Right kidney (tissue), 1 donor: ENCODE measurements around the gene CXCR5.

Experiments used
- DNase-seq: peaks from one replicate; pipeline ENCODE4 v3.0.0-alpha.2; 2016

Gene CXCR5

DNA sequence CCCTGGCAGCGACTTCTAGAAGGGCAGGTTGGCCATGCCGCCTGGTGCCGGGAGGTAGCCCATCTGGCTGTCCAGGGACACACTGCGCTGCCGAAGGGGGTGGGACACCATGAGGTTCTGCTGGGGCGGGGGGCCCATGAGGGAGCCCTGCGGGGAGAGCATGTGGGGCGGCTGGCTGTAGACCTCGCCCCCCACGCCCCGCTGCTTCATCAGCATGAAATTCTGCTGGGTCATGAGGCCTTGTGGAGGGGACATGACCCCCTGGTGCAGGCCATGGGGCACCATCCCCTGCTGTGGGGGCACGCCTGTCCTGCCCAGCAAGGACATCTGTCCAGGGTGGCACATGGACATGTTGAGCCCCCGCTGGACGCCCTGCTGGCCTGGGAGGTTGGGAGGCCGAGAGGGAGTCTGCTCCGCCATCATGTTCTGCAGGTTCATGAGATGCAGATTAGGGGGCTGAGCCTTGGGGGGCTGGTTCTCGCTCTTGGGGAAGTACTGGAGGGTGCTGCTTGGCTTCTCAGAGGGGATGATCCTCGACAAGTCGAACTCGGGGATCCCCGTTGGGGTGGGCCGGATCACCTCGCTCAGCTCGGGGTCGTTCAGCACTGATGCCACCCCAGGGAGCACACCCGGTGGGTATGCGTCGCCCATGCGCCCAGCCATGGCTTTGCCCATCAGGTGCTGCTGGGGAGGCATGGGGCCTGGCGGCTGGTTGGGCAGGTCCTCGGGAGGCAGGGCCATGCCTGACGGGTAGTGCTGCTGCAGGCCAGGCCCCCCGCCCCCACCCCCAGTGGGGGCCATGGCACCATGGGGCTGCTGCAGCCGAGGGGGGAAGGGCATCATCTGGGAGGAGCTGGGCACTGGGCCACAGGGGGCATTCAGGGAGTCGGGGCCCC, 15.0 kb downstream of the CXCR5 start:
- no peak for DNase-seq

GRCh38 chr11:118899296-118899688, 15.6 kb downstream of the CXCR5 start:
- no peak for DNase-seq

DNA sequence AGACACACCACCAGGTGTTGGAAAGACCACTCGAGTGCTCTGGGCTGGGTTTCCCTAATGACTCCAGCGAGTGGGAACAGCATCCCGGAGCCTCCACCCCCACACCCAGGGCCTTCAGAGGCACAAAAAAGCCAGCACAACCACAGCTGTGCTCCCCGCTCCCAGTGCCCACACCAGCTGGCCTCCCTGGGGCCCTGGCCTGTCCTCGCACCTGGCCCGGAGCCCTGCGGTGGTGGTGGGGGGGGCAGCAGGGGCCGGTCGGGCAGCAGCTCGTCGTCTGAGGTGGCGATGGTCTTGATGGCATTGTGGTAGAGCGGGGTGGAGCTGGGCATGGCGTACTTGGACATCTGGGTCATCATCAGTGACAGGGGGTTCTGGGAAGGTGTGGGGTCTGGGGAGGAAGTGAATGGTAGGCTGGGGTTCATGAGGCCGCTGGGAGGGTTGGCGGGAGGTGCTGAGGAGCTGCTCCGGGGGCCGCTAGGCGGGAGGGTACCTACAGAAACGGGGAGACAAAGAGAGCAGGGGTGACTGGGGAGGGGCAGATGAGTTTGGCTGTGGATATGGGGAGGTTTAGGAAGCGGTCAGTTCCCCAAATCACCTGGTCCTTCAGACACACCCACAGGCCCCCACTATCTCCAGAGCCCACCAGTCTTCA, 16.1 kb downstream of the CXCR5 start:
- no peak for DNase-seq

DNA sequence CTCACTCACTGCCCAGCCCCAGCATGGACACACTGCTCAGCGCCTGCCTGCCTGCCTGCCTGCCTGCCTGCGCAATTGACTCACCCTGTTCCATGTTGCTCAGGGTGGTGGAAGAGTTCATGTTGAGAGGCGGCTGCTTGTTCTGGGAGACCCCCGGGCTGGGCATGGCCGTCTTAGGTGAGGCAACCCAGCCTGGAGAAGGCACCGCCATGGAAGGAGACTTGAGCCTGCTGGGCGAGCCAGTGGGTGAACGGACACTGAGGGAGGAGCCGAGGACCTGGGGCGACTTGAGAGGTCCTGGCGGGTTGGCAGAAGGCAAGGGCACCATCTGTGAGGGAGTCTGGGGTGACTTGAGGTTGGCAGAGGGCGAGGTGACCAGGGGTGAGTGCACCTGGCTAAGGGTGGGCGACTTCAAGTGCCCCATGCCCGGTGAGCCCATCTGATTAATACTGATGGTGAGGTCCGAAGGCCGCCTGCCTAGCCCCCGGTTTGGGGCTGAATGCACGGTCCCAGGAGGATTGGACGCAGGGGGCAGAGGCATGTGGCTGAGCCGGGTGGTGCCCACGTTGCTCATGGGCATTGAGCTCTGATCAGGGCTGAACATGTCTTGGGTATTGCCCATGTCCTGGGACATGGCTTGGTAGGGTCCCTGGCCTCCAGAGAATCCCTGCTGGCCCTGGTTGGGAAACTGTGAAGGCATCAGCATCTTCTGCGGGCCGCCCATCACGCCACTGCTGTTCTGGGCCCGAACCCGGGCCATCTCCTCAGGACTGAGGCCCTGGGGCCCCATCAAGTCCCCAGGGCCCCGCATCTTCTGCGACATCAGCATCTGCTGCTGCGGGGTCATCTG, 17.1 kb downstream of the CXCR5 start:
- no peak for DNase-seq

DNA sequence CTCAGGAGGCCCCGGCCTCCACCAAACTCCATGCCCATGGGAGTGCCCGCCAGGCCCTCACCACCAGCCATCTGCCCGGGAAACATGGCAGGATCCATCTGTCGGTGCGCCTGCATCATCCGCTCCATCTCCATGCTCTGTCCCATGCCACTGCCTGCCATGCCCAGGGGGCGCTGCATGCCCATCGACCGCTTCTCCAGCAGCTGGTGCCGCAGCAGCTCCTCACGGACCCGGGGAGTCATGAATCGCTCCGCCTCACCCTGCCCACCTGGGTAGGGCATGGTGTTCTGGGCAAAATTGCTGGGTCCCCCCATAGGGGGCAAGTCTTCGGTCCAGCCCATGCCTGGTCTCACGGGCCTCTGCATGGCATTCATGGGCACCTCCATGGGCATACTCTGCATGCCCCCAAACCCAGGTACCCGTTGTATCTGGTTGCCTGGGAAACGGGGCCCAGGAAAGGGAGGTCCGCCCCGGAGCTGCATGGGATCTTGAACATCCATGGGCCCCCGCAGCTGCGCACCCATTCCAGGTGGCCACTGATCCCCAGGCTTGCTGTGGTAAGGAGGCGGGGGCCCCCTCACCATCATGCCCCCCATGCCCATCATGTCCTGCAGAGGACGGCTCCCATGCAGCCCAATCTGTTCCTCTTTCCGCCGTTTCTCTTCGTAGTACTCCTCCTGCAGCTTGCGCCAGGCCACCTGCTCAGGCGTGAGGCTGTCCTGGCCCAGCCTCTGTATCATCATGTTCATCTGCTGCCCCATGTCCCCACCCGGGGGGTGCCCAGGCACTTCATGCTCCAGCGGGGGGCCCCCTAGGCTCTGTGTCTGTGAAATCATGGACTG, 18.0 kb downstream of the CXCR5 start:
- DNase-seq: no peak

DNA sequence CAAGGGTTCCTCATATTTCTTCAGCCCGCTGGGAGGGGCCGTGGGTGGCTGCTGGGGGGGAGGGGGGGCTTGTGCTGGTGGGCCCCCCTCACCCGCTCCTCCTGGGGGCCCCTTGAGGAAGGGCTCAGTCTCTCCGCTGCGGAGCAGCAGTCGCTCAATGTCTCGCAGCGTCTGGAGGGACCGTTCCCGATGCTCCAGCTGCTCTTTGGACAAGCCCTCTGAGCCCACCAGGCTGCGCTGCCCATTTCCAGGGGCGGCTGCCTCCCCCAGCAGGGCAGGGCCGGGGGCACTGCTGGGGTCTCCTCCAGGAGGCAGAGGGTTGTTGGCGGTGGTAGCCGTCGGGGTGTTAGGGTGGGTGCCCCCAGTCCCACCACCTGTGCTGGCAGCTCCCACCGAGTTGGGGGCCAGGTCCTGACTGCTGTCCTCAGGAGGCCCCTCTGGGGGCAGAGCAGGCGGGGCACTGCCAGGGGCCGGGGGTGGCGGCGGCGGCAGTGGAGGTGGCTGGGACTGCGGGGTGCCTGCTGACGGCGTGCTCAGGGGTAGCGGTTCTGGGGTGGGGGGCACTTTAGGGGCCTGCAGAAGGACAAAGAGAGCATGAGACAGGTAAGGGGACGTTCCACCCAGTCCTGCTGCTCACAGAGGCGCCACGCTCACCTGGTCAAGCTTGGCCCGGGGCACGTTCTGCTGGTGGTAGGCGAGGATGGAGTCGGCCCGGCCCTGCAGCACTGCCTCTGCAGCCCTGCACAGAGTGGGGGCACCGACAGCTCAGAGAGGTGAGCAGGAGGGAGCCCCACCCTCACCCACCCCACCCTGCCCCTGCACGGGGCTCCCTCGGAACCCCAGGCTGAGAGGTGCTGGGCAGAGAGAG, 18.9 kb downstream of the CXCR5 start:
- DNase-seq: no peak

- no peak for DNase-seq
Observed at GRCh38 chr11:118903204-118904015, 19.7 kb downstream of the CXCR5 start.

- DNase-seq: peak; percentile 84
Observed at GRCh38 chr11:118907051-118908042, 23.7 kb downstream of the CXCR5 start.

DNA sequence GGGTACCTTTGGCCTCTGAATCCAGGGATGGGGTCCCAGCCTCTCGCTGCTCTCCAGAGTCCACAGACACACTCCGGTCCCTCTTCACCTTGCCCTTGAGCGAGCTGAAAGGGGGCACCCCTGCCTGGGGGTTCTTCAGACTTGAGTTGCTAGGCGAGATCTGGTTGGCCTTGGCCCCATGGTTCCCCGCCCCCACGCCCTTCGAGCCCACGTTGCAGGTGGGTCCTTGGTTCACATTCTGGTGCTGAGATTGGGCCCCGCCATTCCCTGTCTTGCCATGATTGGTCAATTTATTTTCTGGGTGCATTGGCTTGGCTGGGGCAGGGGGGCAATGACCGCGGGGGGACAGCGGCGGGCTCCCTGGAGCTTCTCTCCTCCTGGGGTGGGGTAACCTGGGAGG, 24.6 kb downstream of the CXCR5 start:
- no peak for DNase-seq

DNA sequence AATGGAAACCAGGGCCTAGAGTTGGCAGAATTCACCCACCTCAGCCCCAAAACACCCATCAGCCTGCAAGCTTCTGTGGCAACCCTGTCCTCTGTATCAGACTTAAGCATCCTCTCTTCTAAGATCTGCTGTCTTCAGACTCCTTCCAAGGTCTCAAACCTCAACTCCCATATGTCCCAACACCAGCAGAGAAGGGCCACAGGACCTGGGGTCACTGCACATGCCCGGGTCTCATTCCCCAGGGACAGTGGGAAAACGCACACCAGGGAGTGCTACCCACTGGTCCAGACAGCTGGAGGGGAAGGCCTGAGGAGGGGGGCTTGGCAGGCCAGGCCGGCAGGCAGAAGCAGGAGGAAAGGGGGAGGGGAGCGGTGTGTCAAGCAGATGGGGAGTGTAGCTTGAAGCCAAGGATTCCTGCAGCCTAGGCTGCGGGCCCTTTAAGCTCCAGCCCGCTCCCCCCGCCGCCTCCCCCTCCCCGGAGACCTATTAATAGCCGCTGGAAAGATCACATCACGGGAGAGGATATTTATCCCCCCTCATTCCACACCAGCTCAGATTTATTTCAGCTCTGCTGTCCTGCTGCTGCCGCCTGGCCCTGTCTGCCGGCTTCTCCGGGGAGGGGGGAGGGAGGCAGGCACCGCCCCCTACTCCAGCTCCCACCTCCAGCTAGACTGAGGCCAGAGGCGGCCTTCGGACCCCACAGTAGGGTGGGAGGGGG, 25.4 kb downstream of the CXCR5 start:
- peak; percentile 76 for DNase-seq

DNA sequence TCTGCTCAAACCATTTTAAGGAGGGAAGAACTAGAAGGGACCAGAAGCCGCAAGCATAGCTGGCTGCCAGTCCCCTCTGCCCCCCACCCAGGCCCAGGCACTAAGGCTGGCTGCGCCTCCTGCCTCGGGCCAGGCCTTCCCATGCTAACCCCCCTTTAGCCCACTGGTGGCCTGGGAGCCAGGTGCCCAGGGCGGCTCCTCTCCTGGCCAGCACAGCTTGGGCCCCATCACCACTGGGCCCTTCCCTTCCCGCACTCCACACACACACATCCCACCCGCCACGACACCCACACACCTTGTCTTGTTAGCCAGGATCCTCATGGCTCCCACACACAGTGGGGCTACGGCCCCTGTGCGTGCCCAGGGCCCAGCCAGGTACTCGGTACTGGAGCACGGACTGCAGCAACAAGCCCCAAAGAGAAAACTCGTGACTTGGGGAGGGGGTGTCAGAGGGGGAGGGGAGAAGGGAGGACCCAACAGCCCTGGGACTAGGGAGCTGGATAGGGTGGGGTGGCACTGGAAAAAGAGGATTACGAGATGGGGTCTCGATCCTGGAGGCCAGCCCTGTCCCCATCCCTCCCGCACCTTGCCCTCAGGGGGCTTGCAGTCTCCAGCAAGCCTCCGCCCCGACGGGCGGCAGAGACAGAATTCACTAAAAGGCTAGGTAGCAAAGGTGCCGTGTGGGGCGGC, 26.1 kb downstream of the CXCR5 start:
- peak; percentile 85 for DNase-seq

DNA sequence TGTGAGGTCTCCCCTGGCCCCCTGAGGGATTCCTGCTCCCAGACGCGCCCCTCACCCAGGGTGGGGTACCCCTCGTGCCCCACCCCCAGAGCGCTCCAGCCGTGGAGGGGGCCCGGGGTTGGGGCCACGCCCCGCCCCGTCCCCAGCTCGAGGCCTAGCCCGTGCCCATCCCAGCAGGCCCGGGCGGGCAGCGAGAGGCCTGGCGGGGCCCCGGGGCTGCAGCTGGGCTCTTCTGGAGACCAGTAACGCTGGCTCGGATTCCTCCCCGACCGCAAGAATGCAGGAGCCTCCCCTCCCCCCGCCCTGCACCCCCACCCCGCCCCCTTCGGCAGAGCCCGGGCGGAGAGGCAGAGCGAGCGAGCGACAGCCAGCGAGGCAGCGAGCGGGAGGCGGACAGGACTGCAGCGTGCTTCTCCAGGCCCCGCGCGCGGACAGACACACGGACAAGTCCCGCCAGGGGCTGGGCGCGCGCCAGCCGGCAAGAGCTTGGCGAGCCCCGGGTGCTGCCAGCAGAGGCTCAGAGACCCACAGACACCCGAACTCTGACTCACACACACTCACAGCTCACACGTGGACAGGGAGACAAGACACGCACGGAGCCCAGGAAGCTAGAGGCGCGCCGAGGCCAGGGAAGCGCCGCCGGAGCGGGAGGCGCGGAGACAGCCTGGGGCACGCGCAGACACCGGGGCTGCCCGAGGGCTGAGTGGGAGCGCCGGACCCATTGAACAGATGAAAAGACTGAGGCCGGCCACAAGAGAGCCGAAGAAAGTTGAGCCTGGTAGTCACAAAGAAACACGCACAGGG, 26.8 kb downstream of the CXCR5 start:
- DNase-seq: peak; percentile 88

DNA sequence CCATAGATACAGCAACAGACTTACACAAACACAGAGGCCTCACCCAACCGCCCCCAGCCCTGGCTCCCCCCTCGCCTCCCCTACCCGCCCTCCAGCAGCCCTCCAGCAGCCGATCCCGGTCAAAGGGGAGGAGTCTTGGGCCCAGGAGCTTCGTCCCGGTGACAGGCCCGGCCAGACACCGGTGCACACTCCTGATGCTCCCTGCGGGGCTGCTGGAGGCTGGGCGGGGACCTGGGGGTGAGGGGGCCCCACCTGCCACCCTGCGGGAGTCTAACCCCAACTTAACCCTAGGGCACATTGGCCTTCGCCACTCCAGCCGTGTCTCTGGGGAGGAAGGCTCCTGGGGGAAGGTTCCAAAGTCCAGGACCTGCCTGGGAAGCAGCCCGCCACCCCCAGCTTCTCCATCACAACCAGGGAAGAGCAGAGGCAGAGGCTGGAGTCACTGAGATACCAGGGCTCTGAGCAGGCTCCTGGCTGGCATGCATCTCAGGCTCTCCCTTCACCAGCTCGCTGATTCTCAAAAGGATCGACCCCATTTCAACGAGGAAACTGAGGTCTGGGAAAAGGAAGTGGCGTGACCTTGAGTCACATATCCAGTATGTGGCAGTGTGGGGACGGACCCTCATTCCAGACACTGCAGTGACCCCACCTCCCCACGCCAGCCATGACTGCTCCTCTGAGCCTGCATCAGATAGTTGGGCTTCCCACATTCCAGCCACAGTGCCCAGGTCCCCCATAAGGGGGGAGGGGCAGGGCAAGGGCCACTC, 27.6 kb downstream of the CXCR5 start:
- peak; percentile 72 for DNase-seq

GRCh38 chr11:118911880-118912741, 28.4 kb downstream of the CXCR5 start:
- peak; percentile 62 for DNase-seq
